Body of pancreas (tissue), 4 donors: ENCODE results near the gene SLC13A3. TPM values are rescaled to one million over a fixed set of nuclear protein-coding genes. Genes with fewer than 3 reads are reported as not detected.
A peak's percentile ranks its signal among the peaks of the same experiment; 100 is the strongest.

Source experiments
- ATAC-seq: fragments of 150-250 bp; one replicate; pipeline ENCODE4 v1.9.1; 2016
- DNase-seq, 4 donors: peaks; one replicate each; pipeline ENCODE4 v3.0.0-alpha.2; 2019
- H3K27ac ChIP-seq, 4 donors: fragments of 200-600 bp; sonication (generic); 1 replicate in 3 of 4; 2 replicates in 1 of 4; pipeline versions ENCODE4 v1.5.1 to v1.6.1; 2016 to 2019; ENCODE audit warnings: mild to moderate bottlenecking in 1 of 4, mixed read lengths in 1 of 4, moderate library complexity in 1 of 4
- H3K27me3 ChIP-seq, 2 donors: fragments of 200-600 bp; sonication (generic); one replicate each; pipeline ENCODE4 v1.6.0; 2016; ENCODE audit warnings: mild to moderate bottlenecking in 1 of 2
- H3K36me3 ChIP-seq, 2 donors: fragments of 200-600 bp; sonication (generic); replicated peaks in 1 of 2; 2 replicates each; pipeline ENCODE4 v1.5.1; 2016; ENCODE audit warnings: low read depth in 2 of 2; ENCODE audit not compliant: insufficient read depth in 1 of 2
- H3K4me1 ChIP-seq: fragments of 200-600 bp; sonication (generic); one replicate; pipeline ENCODE4 v1.6.0; 2016
- H3K4me3 ChIP-seq, 2 donors: fragments of 200-600 bp; sonication (generic); 1 replicate in 1 of 2; 2 replicates in 1 of 2; pipeline ENCODE4 v1.5.1; 2016 to 2019
- H3K9me3 ChIP-seq, 3 donors: fragments of 200-600 bp; sonication (generic); 1 replicate in 2 of 3; 2 replicates in 1 of 3; pipeline ENCODE4 v1.5.1; 2016
- POLR2A ChIP-seq, 3 donors: fragments of 450-650 bp; IDR thresholded peaks; one replicate each; pipeline ENCODE4 v1.6.1; 2016; ENCODE audit warnings: antibody characterized with exemption in 3 of 3, mild to moderate bottlenecking in 2 of 3
- WGBS, 2 donors: methylation state at CpG; one replicate each; pipeline ENCODE4 v1.1.5; 2017; 5-methylcytosine and 5-hydroxymethylcytosine counted together
- intact Hi-C: fragments of 100-400 bp; cut with DNase I; formaldehyde crosslinking; loops from one replicate; pipeline ENCODE4 v1.15.1; 2023
- total RNA-seq, 2 donors: library from RNA; depleted of rRNA; stranded (reverse); fragments of >200 nt; gene quantifications; one replicate each; pipeline ENCODE4 v1.1.0, GENCODE V29; 2016
- TF ChIP-seq, protein P1 (sequence below), 7 experiments: fragments of 450-650 bp in 4 of 7; fragments of 200-600 bp in 3 of 7; sonication (generic) in 3 of 7; IDR thresholded peaks; one replicate each; pipeline ENCODE4 v1.5.1; 2016 to 2019; ENCODE audit warnings: antibody characterized with exemption in 7 of 7

SLC13A3 gene, protein sequence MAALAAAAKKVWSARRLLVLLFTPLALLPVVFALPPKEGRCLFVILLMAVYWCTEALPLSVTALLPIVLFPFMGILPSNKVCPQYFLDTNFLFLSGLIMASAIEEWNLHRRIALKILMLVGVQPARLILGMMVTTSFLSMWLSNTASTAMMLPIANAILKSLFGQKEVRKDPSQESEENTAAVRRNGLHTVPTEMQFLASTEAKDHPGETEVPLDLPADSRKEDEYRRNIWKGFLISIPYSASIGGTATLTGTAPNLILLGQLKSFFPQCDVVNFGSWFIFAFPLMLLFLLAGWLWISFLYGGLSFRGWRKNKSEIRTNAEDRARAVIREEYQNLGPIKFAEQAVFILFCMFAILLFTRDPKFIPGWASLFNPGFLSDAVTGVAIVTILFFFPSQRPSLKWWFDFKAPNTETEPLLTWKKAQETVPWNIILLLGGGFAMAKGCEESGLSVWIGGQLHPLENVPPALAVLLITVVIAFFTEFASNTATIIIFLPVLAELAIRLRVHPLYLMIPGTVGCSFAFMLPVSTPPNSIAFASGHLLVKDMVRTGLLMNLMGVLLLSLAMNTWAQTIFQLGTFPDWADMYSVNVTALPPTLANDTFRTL
- 1 to 10 TPM; 3.4 to 6.3 TPM for total RNA-seq

DNA sequence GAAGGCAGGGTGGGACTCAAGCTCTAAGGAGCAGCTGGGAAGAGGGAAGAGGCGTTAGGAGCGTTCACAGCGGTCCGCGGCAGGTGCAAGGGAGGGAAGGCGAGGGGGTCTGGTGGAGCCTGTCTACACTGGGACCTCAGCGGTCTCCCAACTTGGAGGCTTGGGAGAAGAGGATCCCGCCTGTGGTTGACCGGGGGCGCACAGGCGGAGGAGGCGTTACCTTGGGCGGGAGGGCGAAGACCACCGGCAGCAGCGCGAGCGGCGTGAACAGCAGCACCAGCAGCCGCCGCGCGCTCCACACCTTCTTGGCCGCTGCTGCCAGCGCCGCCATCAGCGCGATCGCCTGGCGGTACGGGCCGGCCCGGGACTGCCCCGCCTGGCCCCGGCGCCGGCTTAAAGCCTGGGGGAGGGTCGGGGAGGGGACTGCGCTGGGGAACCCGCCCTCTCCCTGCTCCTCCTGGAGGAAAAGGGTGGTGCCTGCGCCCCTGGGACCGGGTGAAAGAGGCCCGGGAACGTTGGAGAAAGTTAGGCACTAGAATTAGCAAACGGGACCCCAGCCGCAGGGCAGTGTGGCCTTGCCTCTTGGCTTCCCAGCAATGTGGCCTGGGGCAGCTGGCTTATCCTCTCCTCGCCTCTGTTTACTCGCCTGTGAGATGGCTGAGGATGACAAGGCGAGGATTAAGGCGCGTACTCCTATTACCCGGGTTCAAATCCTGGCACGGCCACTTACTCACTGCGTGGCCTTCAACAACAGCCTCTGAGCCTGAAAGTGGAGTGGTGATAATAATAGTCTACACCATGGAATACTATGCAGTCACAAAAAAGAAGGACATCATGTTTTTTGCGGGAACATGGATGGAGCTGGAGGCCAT lies at the start of gene SLC13A3:
TSS of gene SLC13A3 (minus strand) at position 369 of the 872 bp plus-strand sequence. CDS start at position 331, 38 bp downstream.
- DNase-seq (no peak), ATAC-seq (peak; percentile 55)
- Histone ChIP-seq H3K4me1 (no peaks in the 10 kb centered on the region), H3K36me3 (no peaks in the 10 kb centered on the region), H3K27ac (no peak within 1 kb of the TSS), H3K4me3 (no peak within 1 kb of the TSS), H3K9me3 (no peaks in the 10 kb centered on the region), H3K27me3 (no peaks in the 10 kb centered on the region)
- intact Hi-C loops, result no loop called here
- WGBS, 2 donors, result 29 to 52% methylated on average over 41 to 55 of the region's 55 CpGs
- TF ChIP-seq POLR2A (IDR thresholded peaks at IDR 0.05), result no peak
- TF ChIP-seq, protein P1, sequence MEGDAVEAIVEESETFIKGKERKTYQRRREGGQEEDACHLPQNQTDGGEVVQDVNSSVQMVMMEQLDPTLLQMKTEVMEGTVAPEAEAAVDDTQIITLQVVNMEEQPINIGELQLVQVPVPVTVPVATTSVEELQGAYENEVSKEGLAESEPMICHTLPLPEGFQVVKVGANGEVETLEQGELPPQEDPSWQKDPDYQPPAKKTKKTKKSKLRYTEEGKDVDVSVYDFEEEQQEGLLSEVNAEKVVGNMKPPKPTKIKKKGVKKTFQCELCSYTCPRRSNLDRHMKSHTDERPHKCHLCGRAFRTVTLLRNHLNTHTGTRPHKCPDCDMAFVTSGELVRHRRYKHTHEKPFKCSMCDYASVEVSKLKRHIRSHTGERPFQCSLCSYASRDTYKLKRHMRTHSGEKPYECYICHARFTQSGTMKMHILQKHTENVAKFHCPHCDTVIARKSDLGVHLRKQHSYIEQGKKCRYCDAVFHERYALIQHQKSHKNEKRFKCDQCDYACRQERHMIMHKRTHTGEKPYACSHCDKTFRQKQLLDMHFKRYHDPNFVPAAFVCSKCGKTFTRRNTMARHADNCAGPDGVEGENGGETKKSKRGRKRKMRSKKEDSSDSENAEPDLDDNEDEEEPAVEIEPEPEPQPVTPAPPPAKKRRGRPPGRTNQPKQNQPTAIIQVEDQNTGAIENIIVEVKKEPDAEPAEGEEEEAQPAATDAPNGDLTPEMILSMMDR (IDR thresholded peaks at IDR 0.05), result no peak

DNA sequence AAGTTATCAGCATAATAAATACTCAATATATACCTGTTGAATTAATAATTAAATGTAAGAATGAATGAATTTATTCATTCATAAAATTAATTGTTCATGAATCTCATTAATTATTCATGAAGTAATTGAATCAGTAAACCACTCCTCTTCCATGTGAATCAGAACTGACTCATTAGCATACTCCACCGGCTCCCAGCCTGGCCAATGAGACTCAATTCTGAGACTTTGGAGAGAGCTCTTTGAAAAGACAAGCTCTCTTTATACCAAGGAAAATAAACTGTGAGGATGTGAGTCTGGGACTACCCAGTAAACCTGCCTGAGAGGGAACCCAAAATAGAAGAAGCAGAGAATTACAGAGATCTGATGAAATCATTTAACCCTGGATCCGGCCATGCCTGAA lies 49.8 kb upstream of the SLC13A3 start:
- Histone ChIP-seq H3K4me1 (no peaks in the 10 kb centered on the region), H3K27me3 (no peaks in the 10 kb centered on the region), H3K36me3 (no peaks in the 10 kb centered on the region), H3K27ac (no peak overlapping the region), H3K9me3 (no peaks in the 10 kb centered on the region), H3K4me3 (no peak overlapping the region)
- ATAC-seq (no peak), DNase-seq (no peak)
- 68 to 76% methylated on average over 2 of the region's 2 CpGs for WGBS, 2 donors
- TF ChIP-seq POLR2A (IDR thresholded peaks at IDR 0.05), result no peak
- TF ChIP-seq, protein P1 (IDR thresholded peaks at IDR 0.05), result no peak
- intact Hi-C loops, result no loop called here

DNA sequence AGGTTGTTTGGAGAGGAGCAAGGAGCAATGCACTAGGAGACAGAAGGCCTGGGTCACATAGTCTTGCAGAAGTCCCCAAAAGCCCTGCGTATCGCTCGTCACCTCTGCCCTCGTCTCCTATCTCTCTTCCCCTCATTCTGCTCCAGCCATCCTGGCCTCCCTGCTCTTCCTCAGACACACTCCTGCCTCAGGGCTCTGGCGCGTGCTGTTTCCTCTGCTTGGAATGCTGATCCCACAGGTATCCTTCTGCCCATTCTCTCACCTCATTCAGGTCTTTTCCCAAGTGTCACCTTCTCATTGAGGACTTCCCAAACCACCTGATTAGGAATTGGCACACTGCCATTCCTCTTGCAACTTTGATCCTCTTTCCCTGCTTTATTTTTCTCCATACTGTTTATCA lies 49.2 kb upstream of the SLC13A3 start:
- no peaks in the 10 kb centered on the region for H3K27me3 ChIP-seq
- WGBS, 2 donors, result 83 to 92% methylated on average over 6 of the region's 6 CpGs
- H3K4me1 ChIP-seq, result no peaks in the 10 kb centered on the region
- no peaks in the 10 kb centered on the region for H3K9me3 ChIP-seq
- no peak overlapping the region for H3K4me3 ChIP-seq
- DNase-seq (no peak), ATAC-seq (no peak)
- no peaks in the 10 kb centered on the region for H3K36me3 ChIP-seq
- no peak overlapping the region for H3K27ac ChIP-seq
- no peak for TF ChIP-seq POLR2A (IDR thresholded peaks at IDR 0.05)
- TF ChIP-seq, protein P1 (IDR thresholded peaks at IDR 0.05), result no peak
- intact Hi-C loops, result no loop called here

DNA sequence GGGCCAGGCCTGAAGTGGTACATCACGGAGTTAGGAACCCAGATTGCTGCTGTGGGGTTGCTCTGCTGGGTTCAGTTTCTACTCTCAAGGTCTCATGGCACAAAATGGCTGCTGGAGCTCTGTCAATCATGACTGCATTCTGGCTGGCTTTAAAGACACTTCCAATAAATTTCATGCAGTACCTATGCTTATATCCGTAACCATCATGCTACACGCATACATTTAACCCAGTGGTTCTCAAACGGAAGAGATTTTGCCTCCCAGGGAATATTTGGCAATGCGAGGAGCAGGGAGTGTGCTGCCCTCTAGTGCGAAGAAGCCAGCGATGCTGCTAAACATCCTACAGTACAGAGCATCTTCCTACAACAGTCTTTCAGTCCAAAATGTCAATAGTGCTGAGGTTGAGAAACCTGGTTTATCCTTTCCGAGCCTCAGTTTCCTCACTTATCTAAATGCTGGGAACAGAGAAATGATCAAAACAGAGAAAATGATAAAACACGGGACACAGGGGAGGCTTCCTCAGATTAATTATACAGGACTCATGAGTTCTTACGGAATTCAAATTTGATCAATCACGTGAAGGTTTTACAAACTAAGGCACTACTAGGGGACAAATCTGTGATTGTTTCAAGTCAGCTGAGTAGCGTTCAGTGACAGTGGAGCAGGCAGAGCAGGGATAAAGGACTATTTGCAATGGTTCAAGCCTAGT lies 48.5 kb upstream of the SLC13A3 start:
- ATAC-seq (no peak), DNase-seq (peak in 1 of 4 donors; percentile 33)
- H3K27ac ChIP-seq, result no peak overlapping the region
- H3K4me1 ChIP-seq, result no peaks in the 10 kb centered on the region
- H3K36me3 ChIP-seq, result no peaks in the 10 kb centered on the region
- H3K27me3 ChIP-seq, result no peaks in the 10 kb centered on the region
- H3K4me3 ChIP-seq, result no peak overlapping the region
- intact Hi-C loops, result no loop called here
- no peaks in the 10 kb centered on the region for H3K9me3 ChIP-seq
- WGBS, 2 donors, result 33 to 38% methylated on average over 12 of the region's 12 CpGs
- TF ChIP-seq, protein P1 (IDR thresholded peaks at IDR 0.05), result peak in 6 of 7 experiments; percentile 22 to 47 (median 38)
- TF ChIP-seq POLR2A (IDR thresholded peaks at IDR 0.05), result no peak
